ENCODE results near the gene ANO8.
"Not testable (repeated sequence)": the region's sequence is repeated elsewhere in the genome, so short reads cannot be mapped to it uniquely, and the experiment has no call there.

ANO8 gene

GRCh38 chr19:17292301-17293074, 42.2 kb downstream of the ANO8 start:
- peak; percentile 69 for DNase-seq (ENCODE audit: low read depth)

- no peak for DNase-seq (ENCODE audit: low read depth)
These were observed 45.2 kb downstream of the ANO8 start for GRCh38 chr19:17289489-17289888.

GRCh38 chr19:17286752-17287151, 47.9 kb downstream of the ANO8 start:
- no peak for DNase-seq (ENCODE audit: low read depth)

GRCh38 chr19:17286263-17286662, 48.4 kb downstream of the ANO8 start:
- DNase-seq (ENCODE audit: low read depth), result no peak

GRCh38 chr19:17285415-17286135, 49.1 kb downstream of the ANO8 start:
- DNase-seq (ENCODE audit: low read depth), result no peak

- no peak for DNase-seq (ENCODE audit: low read depth)
These were observed 51.1 kb downstream of the ANO8 start for GRCh38 chr19:17283504-17283996.

GRCh38 chr19:17282488-17283125, 52.0 kb downstream of the ANO8 start:
- DNase-seq (ENCODE audit: low read depth), result peak; percentile 63

GRCh38 chr19:17281391-17282304, 53.0 kb downstream of the ANO8 start, which contains the start of gene ANKLE1:
Gene ANKLE1 (plus strand): TSS chr19:17281901. CDS start chr19:17281921, 20 bp downstream.
- no peak for DNase-seq (ENCODE audit: low read depth)

- no peak for DNase-seq (ENCODE audit: low read depth)
These were observed 55.2 kb downstream of the ANO8 start for GRCh38 chr19:17279436-17279835.

GRCh38 chr19:17275441-17276175, 59.0 kb downstream of the ANO8 start:
- no peak for DNase-seq (ENCODE audit: low read depth)

GRCh38 chr19:17274892-17275291, 59.8 kb downstream of the ANO8 start:
- not testable (repeated sequence) for DNase-seq (ENCODE audit: low read depth)
